ENCODE measurements around the gene PCDHA7. TPM values are rescaled to one million over a fixed set of nuclear protein-coding genes. Genes with fewer than 3 reads are reported as not detected.
"Not testable (repeated sequence)": the region's sequence is repeated elsewhere in the genome, so short reads cannot be mapped to it uniquely, and the experiment has no call there.

PCDHA7 gene
- polyA plus RNA-seq, 1 experiment = 0.44 TPM

GRCh38 chr5:140795259-140795641, 38.8 kb upstream of the PCDHA7 start:
- no peaks in the 10 kb centered on the region for H3K36me3 ChIP-seq (ENCODE audit: control insufficient read depth, insufficient read depth, low read length)
- TF ChIP-seq CTCF (IDR thresholded peaks at IDR 0.05; ENCODE audit: insufficient read depth, low read depth, low read length) = peak; percentile 14; the same call in 1 of the 2 replicates
- H3K27me3 ChIP-seq (ENCODE audit: control insufficient read depth, insufficient read depth, low read length) = no peaks in the 10 kb centered on the region
- POLR2A ChIA-PET = no interaction called here
- no peak overlapping the region for H3K4me3 ChIP-seq (ENCODE audit: low read depth, low read length)
- DNase-seq (ENCODE audit: low read depth) = no peak
- CTCF ChIA-PET = no interaction called here

DNA sequence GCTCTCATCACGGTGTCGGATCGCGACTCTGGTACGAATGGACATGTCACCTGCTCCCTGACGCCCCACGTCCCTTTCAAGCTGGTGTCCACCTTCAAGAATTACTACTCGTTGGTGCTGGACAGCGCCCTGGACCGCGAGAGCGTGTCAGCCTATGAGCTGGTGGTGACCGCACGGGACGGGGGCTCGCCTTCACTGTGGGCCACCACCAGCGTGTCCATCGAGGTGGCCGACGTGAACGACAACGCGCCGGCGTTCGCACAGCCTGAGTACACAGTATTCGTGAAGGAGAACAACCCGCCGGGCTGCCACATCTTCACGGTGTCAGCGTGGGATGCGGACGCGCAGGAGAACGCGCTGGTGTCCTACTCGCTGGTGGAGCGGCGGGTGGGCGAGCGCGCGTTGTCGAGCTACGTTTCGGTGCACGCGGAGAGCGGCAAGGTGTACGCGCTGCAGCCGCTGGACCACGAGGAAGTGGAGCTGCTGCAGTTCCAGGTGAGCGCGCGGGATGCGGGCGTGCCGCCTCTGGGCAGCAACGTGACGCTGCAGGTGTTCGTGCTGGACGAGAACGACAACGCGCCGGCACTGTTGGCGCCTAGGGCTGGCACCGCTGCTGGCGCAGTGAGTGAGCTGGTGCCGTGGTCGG, 37.9 kb upstream of the PCDHA7 start:
- CTCF ChIA-PET; POLR2A ChIA-PET; DNase-seq (ENCODE audit: low read depth): not testable (repeated sequence)

GRCh38 chr5:140796718-140797095, 37.4 kb upstream of the PCDHA7 start:
- Histone ChIP-seq H3K27me3 (ENCODE audit: control insufficient read depth, insufficient read depth, low read length) (no peaks in the 10 kb centered on the region), H3K4me3 (ENCODE audit: low read depth, low read length) (no peak overlapping the region), H3K36me3 (ENCODE audit: control insufficient read depth, insufficient read depth, low read length) (no peaks in the 10 kb centered on the region)
- ChIA-PET POLR2A (no interaction called here), CTCF (no interaction called here)
- DNase-seq (ENCODE audit: low read depth) = no peak
- TF ChIP-seq CTCF (IDR thresholded peaks at IDR 0.05; ENCODE audit: insufficient read depth, low read depth, low read length) = no peak

More for the DNA sequence above, 37.9 kb upstream of the PCDHA7 start:
- H3K27me3 ChIP-seq (ENCODE audit: control insufficient read depth, insufficient read depth, low read length); H3K4me3 ChIP-seq (ENCODE audit: low read depth, low read length); H3K36me3 ChIP-seq (ENCODE audit: control insufficient read depth, insufficient read depth, low read length): not testable (repeated sequence)

DNA sequence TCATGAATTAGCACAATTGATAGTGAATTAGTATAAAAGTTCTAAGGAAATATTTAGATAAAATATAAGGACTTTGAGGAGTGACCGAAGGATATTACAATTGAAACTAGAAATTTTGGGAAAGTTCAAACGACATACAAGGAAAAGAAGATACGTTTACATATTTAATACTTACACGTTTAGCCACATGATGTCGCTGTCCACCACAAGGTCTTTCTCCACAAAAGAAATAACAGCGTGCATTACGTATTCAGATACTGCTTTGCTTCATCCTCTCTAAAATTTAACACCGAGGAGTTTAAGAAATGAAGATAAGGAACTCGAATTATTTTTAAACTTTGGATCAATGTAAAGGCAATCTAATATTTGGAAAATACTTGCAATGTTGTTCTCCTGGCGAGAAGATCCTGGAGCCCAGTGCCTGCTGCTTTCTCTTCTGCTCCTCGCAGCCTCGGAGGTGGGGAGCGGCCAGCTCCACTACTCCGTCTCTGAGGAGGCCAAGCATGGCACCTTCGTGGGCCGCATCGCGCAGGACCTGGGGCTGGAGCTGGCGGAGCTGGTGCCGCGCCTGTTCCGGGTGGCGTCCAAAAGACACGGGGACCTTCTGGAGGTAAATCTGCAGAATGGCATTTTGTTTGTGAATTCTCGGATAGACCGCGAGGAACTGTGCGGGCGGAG, 33.1 kb upstream of the PCDHA7 start, which contains the start of gene PCDHA3:
Gene PCDHA3 (plus strand): TSS at position 242 of the 678 bp plus-strand sequence.
- Histone ChIP-seq H3K27me3 (ENCODE audit: control insufficient read depth, insufficient read depth, low read length) (no peaks in the 10 kb centered on the region), H3K4me3 (ENCODE audit: low read depth, low read length) (peak within 1 kb of the TSS; percentile 19; the same call in 1 of the 2 replicates), H3K36me3 (ENCODE audit: control insufficient read depth, insufficient read depth, low read length) (no peaks in the 10 kb centered on the region)
- CTCF ChIA-PET = interaction anchor here (0.7 to 1.9 kb wide), 3 partner anchors 11 to 51 kb away, joined by 3 to 4 read pairs (median 3); no protein-coding TSS in a partner anchor
- no peak for DNase-seq (ENCODE audit: low read depth)
- TF ChIP-seq CTCF (IDR thresholded peaks at IDR 0.05; ENCODE audit: insufficient read depth, low read depth, low read length) = peak; percentile 31; the same call in 1 of the 2 replicates
- POLR2A ChIA-PET = no interaction called here

GRCh38 chr5:140801494-140801841, 32.6 kb upstream of the PCDHA7 start:
- Histone ChIP-seq H3K36me3 (ENCODE audit: control insufficient read depth, insufficient read depth, low read length) (no peaks in the 10 kb centered on the region), H3K27me3 (ENCODE audit: control insufficient read depth, insufficient read depth, low read length) (no peaks in the 10 kb centered on the region), H3K4me3 (ENCODE audit: low read depth, low read length) (peak overlapping the region; percentile 19; the same call in 1 of the 2 replicates)
- DNase-seq (ENCODE audit: low read depth) = no peak
- ChIA-PET CTCF (interaction anchor here (0.7 to 1.9 kb wide), 3 partner anchors 10 to 50 kb away, joined by 3 to 4 read pairs (median 3); no protein-coding TSS in a partner anchor), POLR2A (no interaction called here)
- TF ChIP-seq CTCF (IDR thresholded peaks at IDR 0.05; ENCODE audit: insufficient read depth, low read depth, low read length) = peak; percentile 38

DNA sequence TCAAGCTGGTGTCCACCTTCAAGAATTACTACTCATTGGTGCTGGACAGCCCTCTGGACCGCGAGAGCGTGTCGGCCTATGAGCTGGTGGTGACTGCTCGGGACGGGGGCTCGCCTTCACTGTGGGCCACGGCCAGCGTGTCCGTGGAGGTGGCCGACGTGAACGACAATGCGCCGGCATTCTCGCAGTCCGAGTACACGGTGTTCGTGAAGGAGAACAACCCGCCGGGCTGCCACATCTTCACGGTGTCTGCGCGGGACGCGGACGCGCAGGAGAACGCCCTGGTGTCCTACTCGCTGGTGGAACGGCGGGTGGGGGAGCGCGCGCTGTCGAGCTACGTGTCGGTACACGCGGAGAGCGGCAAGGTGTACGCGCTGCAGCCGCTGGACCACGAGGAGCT, 31.7 kb upstream of the PCDHA7 start:
- DNase-seq (ENCODE audit: low read depth); H3K36me3 ChIP-seq (ENCODE audit: control insufficient read depth, insufficient read depth, low read length); POLR2A ChIA-PET; H3K4me3 ChIP-seq (ENCODE audit: low read depth, low read length); H3K27me3 ChIP-seq (ENCODE audit: control insufficient read depth, insufficient read depth, low read length): not testable (repeated sequence)
- CTCF ChIA-PET = interaction anchor here (1.9 kb wide), 1 partner anchor 10 kb away, joined by 4 read pairs; no protein-coding TSS in a partner anchor

Data from BJ (cell line).